GM12892 (cell line): Measurements from ENCODE around the gene PCNX1. TPM values are rescaled to one million over a fixed set of nuclear protein-coding genes. Genes with fewer than 3 reads are reported as not detected.
A peak's percentile ranks its signal among the peaks of the same experiment; 100 is the strongest.
"Not testable (repeated sequence)": the region's sequence is repeated elsewhere in the genome, so short reads cannot be mapped to it uniquely, and the experiment has no call there.

Experiments
- DNase-seq: peaks from one replicate; pipeline ENCODE4 v3.0.0; 2011; ENCODE audit not compliant: insufficient read length
- FAIRE-seq: peaks from 2 replicates; lab custom pipeline; 2011; peaks lifted over from hg19 to GRCh38; lab: Jason Lieb, UNC
- POLR2A ChIP-seq: IDR thresholded peaks from 2 replicates; pipeline ENCODE4 v1.6.1; 2011; ENCODE audit warnings: low read depth, low read length, control low read depth
- POLR2AphosphoS5 ChIP-seq: IDR thresholded peaks from 2 replicates; pipeline ENCODE4 v1.6.1; 2011; ENCODE audit warnings: low read depth, low read length, control low read depth
- TAF1 ChIP-seq: IDR thresholded peaks from 2 replicates; pipeline ENCODE4 v1.6.1; 2011; ENCODE audit warnings: low read depth, mild to moderate bottlenecking, control low read depth, low read length, borderline replicate concordance
- polyA plus RNA-seq: library from polyadenylated mRNA; unstranded; fragments of >200 nt; gene quantifications from one replicate; pipeline ENCODE4 v1.2.1, GENCODE V29; 2012; ENCODE audit warnings: missing spikeins, inconsistent platforms; ENCODE audit not compliant: missing spikeins

PCNX1 gene
- 14.3 TPM for polyA plus RNA-seq

- TF ChIP-seq POLR2AphosphoS5, result no peak
- TF ChIP-seq TAF1, result peak; percentile 48; the same call in 1 of the 2 replicates
- peak; percentile 61; the same call in 1 of the 2 replicates for TF ChIP-seq POLR2A
- FAIRE-seq (peak; percentile 95), DNase-seq (peak; percentile 82)
These were observed at the start of gene PCNX1 for GRCh38 chr14:70907176-70907995. Gene PCNX1 (plus strand): TSS chr14:70907459. CDS start chr14:70907851, 392 bp downstream.

GRCh38 chr14:70857496-70857890, 49.8 kb upstream of the PCNX1 start:
- DNase-seq (no peak), FAIRE-seq (no peak)
- no peak for TF ChIP-seq TAF1
- TF ChIP-seq POLR2A, result no peak
- no peak for TF ChIP-seq POLR2AphosphoS5

- no peak for FAIRE-seq
- DNase-seq, result no peak
- TF ChIP-seq TAF1, result no peak
- TF ChIP-seq POLR2A, result no peak
- TF ChIP-seq POLR2AphosphoS5, result no peak
These were observed 48.6 kb upstream of the PCNX1 start for GRCh38 chr14:70858641-70859040.

GRCh38 chr14:70866992-70867391, 40.3 kb upstream of the PCNX1 start:
- not testable (repeated sequence) for FAIRE-seq, DNase-seq

GRCh38 chr14:70871001-70871400, 36.3 kb upstream of the PCNX1 start:
- no peak for DNase-seq
- TF ChIP-seq POLR2AphosphoS5, result no peak
- TF ChIP-seq POLR2A, result no peak
- TF ChIP-seq TAF1, result no peak
- no peak for FAIRE-seq

GRCh38 chr14:70871863-70872677, 35.2 kb upstream of the PCNX1 start:
- FAIRE-seq, result peak; percentile 88
- no peak for DNase-seq
- no peak for TF ChIP-seq POLR2A
- TF ChIP-seq POLR2AphosphoS5, result no peak
- no peak for TF ChIP-seq TAF1

GRCh38 chr14:70872678-70873020, 34.6 kb upstream of the PCNX1 start:
- FAIRE-seq, result no peak
- no peak for TF ChIP-seq TAF1
- no peak for TF ChIP-seq POLR2AphosphoS5
- no peak; the same call in 1 of the 2 replicates for TF ChIP-seq POLR2A
- DNase-seq, result no peak

- FAIRE-seq (no peak), DNase-seq (no peak)
These were observed 33.6 kb upstream of the PCNX1 start for GRCh38 chr14:70873627-70874026.

GRCh38 chr14:70875811-70876460, 31.3 kb upstream of the PCNX1 start:
- DNase-seq, FAIRE-seq: not testable (repeated sequence)

More at GRCh38 chr14:70873627-70874026, 33.6 kb upstream of the PCNX1 start:
- TF ChIP-seq TAF1, result no peak
- no peak for TF ChIP-seq POLR2AphosphoS5
- TF ChIP-seq POLR2A, result no peak

- FAIRE-seq (no peak), DNase-seq (no peak)
- no peak for TF ChIP-seq POLR2A
- TF ChIP-seq TAF1, result no peak
- no peak for TF ChIP-seq POLR2AphosphoS5
These were observed 27.8 kb upstream of the PCNX1 start for GRCh38 chr14:70879448-70879847.

- DNase-seq, FAIRE-seq: not testable (repeated sequence)
These were observed 26.4 kb upstream of the PCNX1 start for GRCh38 chr14:70880888-70881287.
